Islet of Langerhans (tissue), 1 donor: ENCODE results near the gene PAEP.
"Not testable (repeated sequence)": the region's sequence is repeated elsewhere in the genome, so short reads cannot be mapped to it uniquely, and the experiment has no call there.

Experiments used
- FAIRE-seq: peaks from one replicate; lab custom pipeline; 2011; peaks lifted over from hg19 to GRCh38; lab: Jason Lieb, UNC

The PAEP gene

GRCh38 chr9:135526089-135526729, 35.3 kb upstream of the PAEP start:
- FAIRE-seq = no peak

- no peak for FAIRE-seq
Measured at GRCh38 chr9:135526730-135527571, 34.6 kb upstream of the PAEP start.

GRCh38 chr9:135528842-135529435, 32.6 kb upstream of the PAEP start:
- FAIRE-seq = not testable (repeated sequence)

GRCh38 chr9:135530146-135530545, 31.4 kb upstream of the PAEP start:
- no peak for FAIRE-seq

- no peak for FAIRE-seq
Measured at GRCh38 chr9:135531096-135531495, 30.5 kb upstream of the PAEP start.

GRCh38 chr9:135533113-135533512, 28.4 kb upstream of the PAEP start:
- no peak for FAIRE-seq

- no peak for FAIRE-seq
Measured at GRCh38 chr9:135533674-135534073, 27.9 kb upstream of the PAEP start.

- FAIRE-seq = not testable (repeated sequence)
Measured at GRCh38 chr9:135534192-135534711, 27.3 kb upstream of the PAEP start.

- FAIRE-seq = not testable (repeated sequence)
Measured at GRCh38 chr9:135534826-135535225, 26.7 kb upstream of the PAEP start.

- FAIRE-seq = not testable (repeated sequence)
Measured at GRCh38 chr9:135535631-135536030, 25.9 kb upstream of the PAEP start.

GRCh38 chr9:135536216-135536615, 25.3 kb upstream of the PAEP start:
- no peak for FAIRE-seq

- FAIRE-seq = not testable (repeated sequence)
Measured at GRCh38 chr9:135543262-135543894, 18.2 kb upstream of the PAEP start.

- no peak for FAIRE-seq
Measured at GRCh38 chr9:135544981-135545635, 16.4 kb upstream of the PAEP start.

GRCh38 chr9:135545646-135546176, 15.8 kb upstream of the PAEP start, which contains the start of gene OBP2A:
Gene OBP2A, plus strand, starts transcription at chr9:135546126. Its CDS starts 55 bp downstream, at chr9:135546181.
- not testable (repeated sequence) for FAIRE-seq

GRCh38 chr9:135546792-135547617, 14.6 kb upstream of the PAEP start:
- not testable (repeated sequence) for FAIRE-seq

GRCh38 chr9:135547756-135548736, 13.5 kb upstream of the PAEP start:
- FAIRE-seq = no peak

- FAIRE-seq = not testable (repeated sequence)
Measured at GRCh38 chr9:135549478-135550343, 11.8 kb upstream of the PAEP start.

GRCh38 chr9:135550344-135550918, 11.1 kb upstream of the PAEP start:
- no peak for FAIRE-seq
